ENCODE results near the gene CFAP77. TPM values are rescaled to one million over a fixed set of nuclear protein-coding genes. Genes with fewer than 3 reads are reported as not detected.

CFAP77 gene
- total and polyA plus RNA-seq, 7 donors, result not detected

DNA sequence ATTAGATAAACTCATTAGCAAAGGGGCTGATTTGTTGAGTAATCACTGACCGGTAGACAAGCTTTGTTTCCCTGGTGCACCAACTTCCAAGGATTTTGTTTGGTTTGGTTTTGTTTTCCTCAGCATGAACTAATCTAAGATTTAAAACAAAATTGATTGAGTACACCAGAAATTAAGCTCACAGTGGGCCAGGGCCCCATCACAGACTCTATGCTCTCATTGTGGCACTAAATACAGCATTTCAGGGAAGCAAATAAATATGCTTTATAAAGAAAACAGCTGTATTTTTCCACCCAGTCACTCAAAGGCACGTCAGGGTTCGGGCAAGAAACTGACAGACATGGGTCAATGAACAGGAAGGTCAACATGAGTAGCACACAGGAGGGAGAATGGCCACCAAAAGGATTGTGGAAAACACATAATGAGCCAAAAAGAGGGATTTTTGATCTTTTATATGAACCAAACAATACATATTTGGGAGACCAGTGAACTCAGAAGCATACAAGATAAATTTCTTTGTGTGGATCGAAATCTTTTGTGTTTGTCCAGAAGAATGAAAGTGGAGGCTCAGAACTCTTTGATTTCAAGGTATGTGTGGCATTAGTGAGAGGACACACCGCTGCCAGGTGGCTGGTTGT lies 8.8 kb downstream of the CFAP77 start:
- no peaks in the 10 kb centered on the region for H3K9me3 ChIP-seq
- intact Hi-C loops (cut with DNase I), result loop anchor here in 1 of 2 donors (10.0 kb wide), 1 partner anchor 156 kb away; no protein-coding TSS in a partner anchor

GRCh38 chr9:132422574-132422973 lies 12.6 kb downstream of the CFAP77 start:
- Histone ChIP-seq H3K4me1 (no peaks in the 10 kb centered on the region), H3K9me3 (no peaks in the 10 kb centered on the region), H3K27me3 (ENCODE audit: insufficient read depth in 3 of 3, low read length in 2 of 3) (peaks cover 3 to 74% (median 8%) of the 10 kb centered on the region in 3 donors), H3K27ac (no peak overlapping the region), H3K36me3 (ENCODE audit: insufficient read depth in 1 of 2, low read depth in 1 of 2) (no peaks in the 10 kb centered on the region), H3K4me3 (no peak overlapping the region)
- DNase-seq (no peak), ATAC-seq (no peak)
- intact Hi-C loops (cut with DNase I), result no loop called here
- WGBS, 3 donors, result 50 to 53% (median 52%) methylated on average over 5 of the region's 5 CpGs
- TF ChIP-seq CTCF (IDR thresholded peaks at IDR 0.05), result no peak

More for the DNA sequence above, 8.8 kb downstream of the CFAP77 start:
- Histone ChIP-seq H3K36me3 (ENCODE audit: insufficient read depth in 1 of 2, low read depth in 1 of 2) (no peaks in the 10 kb centered on the region), H3K4me3 (no peak overlapping the region), H3K27me3 (ENCODE audit: insufficient read depth in 3 of 3, low read length in 2 of 3) (peaks cover 6 to 83% (median 17%) of the 10 kb centered on the region in 3 donors), H3K27ac (no peak overlapping the region), H3K4me1 (no peaks in the 10 kb centered on the region)
- TF ChIP-seq CTCF (IDR thresholded peaks at IDR 0.05), result no peak
- WGBS, 3 donors, result 51 to 53% (median 52%) methylated on average over 5 of the region's 5 CpGs
- ATAC-seq (no peak), DNase-seq (no peak)

DNA sequence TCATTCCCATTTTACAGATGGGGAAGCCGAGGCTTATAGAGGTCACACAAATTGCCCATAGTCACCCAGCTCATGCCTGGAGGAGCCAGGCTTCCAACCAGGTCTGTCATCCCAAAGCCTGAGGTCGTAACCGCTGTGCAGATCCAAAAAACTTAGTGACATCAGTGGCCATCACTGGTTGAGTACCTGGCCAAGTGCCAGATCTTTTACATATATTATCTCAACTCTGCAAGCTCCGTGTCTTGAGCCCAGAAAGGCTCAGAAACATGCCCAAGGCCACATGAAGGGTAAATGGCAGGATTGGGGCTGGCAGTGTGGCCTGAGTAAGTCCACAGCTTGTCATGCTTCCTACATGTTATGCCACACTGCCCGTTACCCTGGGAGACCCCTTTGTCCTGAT lies 13.5 kb downstream of the CFAP77 start:
- H3K4me1 ChIP-seq, result no peaks in the 10 kb centered on the region
- 65 to 80% (median 70%) methylated on average over 5 of the region's 5 CpGs for WGBS, 3 donors
- H3K9me3 ChIP-seq, result no peaks in the 10 kb centered on the region
- no peaks in the 10 kb centered on the region for H3K36me3 ChIP-seq (ENCODE audit: insufficient read depth in 1 of 2, low read depth in 1 of 2)
- no peak overlapping the region for H3K27ac ChIP-seq
- DNase-seq, result no peak
- TF ChIP-seq CTCF (IDR thresholded peaks at IDR 0.05), result no peak
- H3K27me3 ChIP-seq (ENCODE audit: insufficient read depth in 3 of 3, low read length in 2 of 3), result peaks cover 0 to 75% (median 7%) of the 10 kb centered on the region in 3 donors
- H3K4me3 ChIP-seq, result no peak overlapping the region
- intact Hi-C loops (cut with DNase I), result no loop called here
- no peak for ATAC-seq

DNA sequence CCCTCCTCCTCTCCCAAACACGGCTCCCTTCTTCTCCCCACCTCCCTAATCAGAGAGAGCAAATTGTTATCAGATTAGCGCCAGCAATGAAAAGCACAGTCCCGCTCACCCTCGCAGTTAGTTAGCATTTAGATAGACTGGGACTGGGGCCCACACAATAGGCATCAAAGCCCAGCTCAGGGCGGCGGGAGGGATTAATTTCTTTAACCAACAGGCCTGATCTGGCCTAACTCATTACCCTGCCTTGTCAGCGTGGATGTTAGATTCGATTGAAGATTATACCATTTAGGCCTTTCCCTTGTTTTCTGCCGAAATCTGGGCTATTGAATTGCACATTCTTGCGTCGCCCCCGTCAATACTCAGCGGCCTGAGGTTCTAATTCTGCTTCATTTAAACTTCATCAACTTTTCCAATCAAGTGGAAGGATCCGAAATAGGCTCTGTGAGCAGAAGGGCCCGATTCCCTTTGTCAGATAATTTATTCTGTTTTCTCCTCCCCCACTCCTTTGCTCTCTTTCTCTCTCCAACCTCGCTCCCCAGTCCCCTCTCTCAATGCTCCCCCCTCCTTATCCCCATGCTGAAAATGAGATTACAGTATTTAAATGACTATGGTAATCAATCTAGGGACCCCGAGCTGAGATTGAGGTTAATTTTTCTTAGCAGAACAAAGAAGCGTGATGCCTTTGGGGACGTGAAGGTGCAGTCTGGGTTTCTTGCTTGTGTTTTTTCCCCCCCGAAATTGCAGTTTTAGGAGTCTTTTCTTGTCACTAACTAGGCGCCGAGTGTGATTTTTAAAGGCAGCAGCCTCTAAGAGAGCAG lies 15.1 kb downstream of the CFAP77 start:
- no peak overlapping the region for H3K27ac ChIP-seq
- H3K9me3 ChIP-seq, result no peaks in the 10 kb centered on the region
- TF ChIP-seq CTCF (IDR thresholded peaks at IDR 0.05), result no peak
- H3K4me3 ChIP-seq, result no peak overlapping the region
- H3K4me1 ChIP-seq, result no peaks in the 10 kb centered on the region
- WGBS, 3 donors, result 39 to 44% (median 43%) methylated on average over 22 of the region's 22 CpGs
- intact Hi-C loops (cut with DNase I), result no loop called here
- no peaks in the 10 kb centered on the region for H3K36me3 ChIP-seq (ENCODE audit: insufficient read depth in 1 of 2, low read depth in 1 of 2)
- no peak for DNase-seq
- H3K27me3 ChIP-seq (ENCODE audit: insufficient read depth in 3 of 3, low read length in 2 of 3), result peaks cover 0 to 72% (median 13%) of the 10 kb centered on the region in 3 donors
- no peak for ATAC-seq
